HEK293T (cell line): ENCODE measurements around the gene CD5L.

Source experiments
- CTCF ChIA-PET: fragments of 350-600 bp; formaldehyde crosslinking; extraction: SDS; loops from one replicate; lab custom pipeline; 2021; ENCODE audit warnings: antibody characterized with exemption, inconsistent platforms; lab: Yijun Ruan, JAX
- POLR2A ChIA-PET: fragments of 350-600 bp; formaldehyde crosslinking; extraction: SDS; loops from one replicate; lab custom pipeline; 2020; ENCODE audit warnings: antibody characterized with exemption, inconsistent platforms; lab: Yijun Ruan, JAX
- DNase-seq: peaks from one replicate; pipeline ENCODE4 v3.0.0; 2012; ENCODE audit warnings: mixed read lengths; ENCODE audit errors: extremely low spot score
- ARNT ChIP-seq: fragments of 450-650 bp; IDR thresholded peaks from 2 replicates; pipeline ENCODE4 v1.6.1; 2017; ENCODE audit warnings: mild to moderate bottlenecking
- BHLHE40 ChIP-seq: fragments of 450-650 bp; IDR thresholded peaks from 2 replicates; pipeline ENCODE4 v1.6.1; 2016; ENCODE audit warnings: mild to moderate bottlenecking, moderate library complexity, borderline replicate concordance
- CTBP1 ChIP-seq: fragments of 450-650 bp; IDR thresholded peaks from 2 replicates; pipeline ENCODE4 v1.6.1; 2016; ENCODE audit warnings: borderline replicate concordance
- ELF4 ChIP-seq: fragments of 450-650 bp; IDR thresholded peaks from 2 replicates; pipeline ENCODE4 v1.6.1; 2017; ENCODE audit warnings: antibody characterized with exemption
- FOXA1 ChIP-seq: fragments of 450-650 bp; IDR thresholded peaks from 2 replicates; pipeline ENCODE4 v1.6.1; 2016; ENCODE audit warnings: mild to moderate bottlenecking
- FOXK2 ChIP-seq: fragments of 450-650 bp; IDR thresholded peaks from 2 replicates; pipeline ENCODE4 v1.6.1; 2016; ENCODE audit warnings: mild to moderate bottlenecking
- FOXM1 ChIP-seq: fragments of 450-650 bp; IDR thresholded peaks from 2 replicates; pipeline ENCODE4 v1.6.1; 2017; ENCODE audit warnings: mild to moderate bottlenecking, borderline replicate concordance
- HDGF ChIP-seq: fragments of 450-650 bp; IDR thresholded peaks from 2 replicates; pipeline ENCODE4 v1.6.1; 2017; ENCODE audit warnings: antibody characterized with exemption, borderline replicate concordance
- L3MBTL2 ChIP-seq: fragments of 450-650 bp; conservative IDR thresholded peaks from 2 replicates; pipeline ENCODE4 v1.6.1; 2016; ENCODE audit warnings: mild to moderate bottlenecking
- LEF1 ChIP-seq: fragments of 450-650 bp; IDR thresholded peaks from 2 replicates; pipeline ENCODE4 v1.6.1; 2017; ENCODE audit warnings: mild to moderate bottlenecking, borderline replicate concordance
- NFRKB ChIP-seq: fragments of 450-650 bp; IDR thresholded peaks from 2 replicates; pipeline ENCODE4 v1.6.1; 2016; ENCODE audit warnings: mild to moderate bottlenecking, moderate library complexity
- SP1 ChIP-seq: fragments of 450-650 bp; IDR thresholded peaks from 2 replicates; pipeline ENCODE4 v1.6.1; 2017
- SUZ12 ChIP-seq: fragments of 450-650 bp; IDR thresholded peaks from 2 replicates; pipeline ENCODE4 v1.6.1; 2016; ENCODE audit warnings: mild to moderate bottlenecking
- TARDBP ChIP-seq: fragments of 450-650 bp; IDR thresholded peaks from 2 replicates; pipeline ENCODE4 v1.6.1; 2016
- ZNF384 ChIP-seq: fragments of 450-650 bp; IDR thresholded peaks from 2 replicates; pipeline ENCODE4 v1.6.1; 2016
- TF ChIP-seq, protein P1 (sequence below): fragments of 450-650 bp; IDR thresholded peaks from 2 replicates; pipeline ENCODE4 v1.6.1; 2016

Gene CD5L

GRCh38 chr1:157841708-157842107 is at the start of gene CD5L:
TSS of gene CD5L (minus strand) at chr1:157841808. CDS start at chr1:157841701, 107 bp downstream.
- CTCF ChIA-PET = no interaction called here
- POLR2A ChIA-PET = no interaction called here

DNA sequence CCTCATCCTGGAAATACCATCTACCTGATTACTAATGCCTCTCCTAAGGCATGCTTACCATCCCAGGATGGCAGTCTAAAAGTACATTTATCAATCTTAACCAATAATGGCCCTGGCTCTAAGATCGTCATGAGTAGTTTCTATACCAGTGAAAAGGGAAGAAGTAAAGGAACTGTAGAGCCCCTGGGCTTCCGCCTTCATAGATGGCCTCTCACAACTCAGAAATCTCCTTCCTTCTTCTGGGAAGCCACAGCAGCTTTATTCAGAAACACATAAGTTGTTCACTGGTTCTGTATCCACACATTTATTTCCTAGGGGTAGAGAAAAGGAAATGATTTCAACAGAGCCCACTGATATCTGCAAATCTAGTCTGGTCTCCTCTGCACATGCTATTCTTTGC is 41.0 kb upstream of the CD5L start:
- TF ChIP-seq NFRKB (no peak), SP1 (no peak), HDGF (no peak), BHLHE40 (no peak), ARNT (no peak), ELF4 (no peak), FOXK2 (no peak), FOXM1 (no peak)
- no peak for DNase-seq
- CTCF ChIA-PET = no interaction called here
- POLR2A ChIA-PET = no interaction called here

More at GRCh38 chr1:157841708-157842107, at the start of gene CD5L:
- TF ChIP-seq, protein P1, sequence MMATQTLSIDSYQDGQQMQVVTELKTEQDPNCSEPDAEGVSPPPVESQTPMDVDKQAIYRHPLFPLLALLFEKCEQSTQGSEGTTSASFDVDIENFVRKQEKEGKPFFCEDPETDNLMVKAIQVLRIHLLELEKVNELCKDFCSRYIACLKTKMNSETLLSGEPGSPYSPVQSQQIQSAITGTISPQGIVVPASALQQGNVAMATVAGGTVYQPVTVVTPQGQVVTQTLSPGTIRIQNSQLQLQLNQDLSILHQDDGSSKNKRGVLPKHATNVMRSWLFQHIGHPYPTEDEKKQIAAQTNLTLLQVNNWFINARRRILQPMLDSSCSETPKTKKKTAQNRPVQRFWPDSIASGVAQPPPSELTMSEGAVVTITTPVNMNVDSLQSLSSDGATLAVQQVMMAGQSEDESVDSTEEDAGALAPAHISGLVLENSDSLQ = no peak
- TF ChIP-seq TARDBP = no peak
- no peak for TF ChIP-seq SUZ12
- no peak for TF ChIP-seq HDGF
- no peak for TF ChIP-seq SP1
- TF ChIP-seq FOXA1 = no peak
- DNase-seq = no peak

DNA sequence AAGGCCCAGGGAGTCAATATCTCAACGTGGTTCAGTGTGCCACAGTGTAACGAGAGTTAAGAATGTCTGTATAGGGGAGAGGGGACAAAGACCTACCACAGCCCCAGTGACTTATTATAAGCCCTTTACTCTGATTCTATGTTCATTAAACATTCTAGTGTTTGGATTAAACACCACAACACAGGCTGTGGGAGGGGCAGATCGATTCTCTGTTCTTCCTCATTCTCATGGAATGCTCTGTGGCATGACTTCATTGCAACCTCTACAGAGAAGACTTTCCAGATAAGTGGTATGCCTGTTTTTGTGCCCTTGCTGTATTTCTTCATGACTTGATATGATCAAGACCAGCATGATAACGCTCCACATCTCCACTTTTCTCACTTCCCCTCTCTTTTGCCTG is 39.0 kb upstream of the CD5L start:
- no peak for TF ChIP-seq ZNF384
- TF ChIP-seq ARNT = no peak
- TF ChIP-seq CTBP1 = no peak
- no peak for TF ChIP-seq FOXA1
- no peak for TF ChIP-seq L3MBTL2
- TF ChIP-seq SUZ12 = no peak
- TF ChIP-seq SP1 = no peak
- TF ChIP-seq, protein P1 = no peak
- no peak for TF ChIP-seq ELF4
- no peak for TF ChIP-seq NFRKB

DNA sequence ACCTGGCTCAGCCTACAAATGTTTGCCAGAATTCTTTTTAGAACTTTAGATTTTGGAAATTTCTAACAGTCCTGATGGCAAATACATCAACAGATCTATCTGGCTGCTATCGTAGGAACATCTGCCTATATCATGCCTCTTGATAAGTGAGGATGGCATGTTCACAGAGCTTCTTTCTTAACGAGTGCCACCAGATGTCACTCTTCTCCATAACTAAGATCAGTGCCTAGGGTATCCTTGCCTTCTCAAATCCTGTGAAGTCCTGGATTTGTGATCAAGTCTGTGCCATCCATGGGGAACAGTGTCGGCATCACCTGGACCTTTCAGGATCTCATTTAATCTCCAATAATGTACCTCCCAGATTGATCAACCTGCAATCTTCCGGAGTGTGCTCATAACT is 36.5 kb upstream of the CD5L start:
- peak; percentile 46 for DNase-seq
- TF ChIP-seq ARNT (no peak), ELF4 (no peak), FOXA1 (no peak), ZNF384 (no peak), L3MBTL2 (no peak), LEF1 (no peak)
- TF ChIP-seq, protein P1 = no peak
- ChIA-PET POLR2A (no interaction called here), CTCF (interaction anchor here (0.6 to 1.0 kb wide), 3 partner anchors 71 to 243 kb away, joined by 3 to 7 read pairs (median 3); no protein-coding TSS in a partner anchor)

More for the DNA sequence above, 39.0 kb upstream of the CD5L start:
- no peak for DNase-seq
- POLR2A ChIA-PET = no interaction called here
- CTCF ChIA-PET = no interaction called here

GRCh38 chr1:157870490-157870889 is 28.9 kb upstream of the CD5L start:
- TF ChIP-seq LEF1 (no peak), ELF4 (no peak), HDGF (no peak), SUZ12 (no peak), ARNT (no peak)
- CTCF ChIA-PET = no interaction called here

DNA sequence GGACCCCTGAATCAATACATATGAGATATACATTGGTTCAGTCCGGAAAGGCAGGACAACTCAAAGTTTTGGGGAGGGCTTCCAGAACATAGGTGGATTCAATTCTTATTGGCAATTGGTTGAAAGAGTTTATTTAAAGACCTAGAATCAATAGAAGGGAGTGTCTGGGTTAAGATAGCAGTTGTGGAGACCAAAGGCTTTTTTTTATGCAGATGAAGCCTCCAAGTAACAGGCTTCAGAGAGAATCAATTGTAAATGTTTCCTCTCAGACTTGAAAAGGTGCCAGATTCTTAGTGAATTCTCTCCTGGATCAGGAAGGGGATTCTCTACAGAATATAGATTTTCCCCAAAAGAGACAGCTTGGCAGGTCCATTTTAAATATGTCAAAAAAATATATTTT is 27.0 kb upstream of the CD5L start:
- POLR2A ChIA-PET = no interaction called here
- DNase-seq = no peak

More at GRCh38 chr1:157870490-157870889, 28.9 kb upstream of the CD5L start:
- DNase-seq = no peak
- POLR2A ChIA-PET = no interaction called here

GRCh38 chr1:157862114-157863070 is 20.8 kb upstream of the CD5L start:
- TF ChIP-seq L3MBTL2 (no peak), FOXM1 (no peak), BHLHE40 (no peak)
- no peak for DNase-seq
- POLR2A ChIA-PET = no interaction called here
- CTCF ChIA-PET = interaction anchor here (0.6 kb wide), 1 partner anchor 97 kb away, joined by 3 read pairs; no protein-coding TSS in a partner anchor

More for the DNA sequence above, 27.0 kb upstream of the CD5L start:
- TF ChIP-seq HDGF (no peak), ZNF384 (no peak), BHLHE40 (no peak), TARDBP (no peak), CTBP1 (no peak)
- CTCF ChIA-PET = no interaction called here
